Prostate gland (tissue), 2 donors: ENCODE results near the gene PRKG1.
A peak's percentile ranks its signal among the peaks of the same experiment; 100 is the strongest.

Source experiments
- POLR2A ChIP-seq: fragments of 450-650 bp; IDR thresholded peaks from one replicate; pipeline ENCODE4 v1.6.1; 2016; ENCODE audit warnings: antibody characterized with exemption, mild to moderate bottlenecking
- TF ChIP-seq, protein P1 (sequence below), 4 experiments: fragments of 200-600 bp in 2 of 4; fragments of 450-650 bp in 2 of 4; sonication (generic) in 2 of 4; IDR thresholded peaks; 1 replicate in 3 of 4; 2 replicates in 1 of 4; pipeline ENCODE4 v1.5.1; 2016 to 2019; ENCODE audit warnings: antibody characterized with exemption in 4 of 4, mild to moderate bottlenecking in 2 of 4, moderate library complexity in 2 of 4

DNA sequence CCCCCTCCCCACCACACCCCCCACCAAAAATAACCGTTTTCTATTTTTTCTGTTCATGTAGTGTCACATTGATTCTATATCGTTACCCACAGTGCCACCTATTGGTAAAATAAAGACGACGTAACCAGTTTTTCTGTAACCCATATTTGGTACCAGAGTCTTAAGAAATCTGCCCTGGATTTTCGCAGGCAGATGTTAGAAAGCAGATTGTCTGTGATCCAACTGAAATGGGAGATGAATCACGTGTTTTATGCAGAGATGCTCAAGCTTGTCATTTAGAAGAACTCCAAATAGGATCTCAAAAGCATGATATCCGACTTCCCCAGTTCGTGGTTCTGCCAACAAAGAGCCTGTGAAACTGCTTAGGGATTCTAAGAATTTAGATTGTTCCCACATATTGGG lies 886.2 kb downstream of the PRKG1 start:
- TF ChIP-seq, protein P1, sequence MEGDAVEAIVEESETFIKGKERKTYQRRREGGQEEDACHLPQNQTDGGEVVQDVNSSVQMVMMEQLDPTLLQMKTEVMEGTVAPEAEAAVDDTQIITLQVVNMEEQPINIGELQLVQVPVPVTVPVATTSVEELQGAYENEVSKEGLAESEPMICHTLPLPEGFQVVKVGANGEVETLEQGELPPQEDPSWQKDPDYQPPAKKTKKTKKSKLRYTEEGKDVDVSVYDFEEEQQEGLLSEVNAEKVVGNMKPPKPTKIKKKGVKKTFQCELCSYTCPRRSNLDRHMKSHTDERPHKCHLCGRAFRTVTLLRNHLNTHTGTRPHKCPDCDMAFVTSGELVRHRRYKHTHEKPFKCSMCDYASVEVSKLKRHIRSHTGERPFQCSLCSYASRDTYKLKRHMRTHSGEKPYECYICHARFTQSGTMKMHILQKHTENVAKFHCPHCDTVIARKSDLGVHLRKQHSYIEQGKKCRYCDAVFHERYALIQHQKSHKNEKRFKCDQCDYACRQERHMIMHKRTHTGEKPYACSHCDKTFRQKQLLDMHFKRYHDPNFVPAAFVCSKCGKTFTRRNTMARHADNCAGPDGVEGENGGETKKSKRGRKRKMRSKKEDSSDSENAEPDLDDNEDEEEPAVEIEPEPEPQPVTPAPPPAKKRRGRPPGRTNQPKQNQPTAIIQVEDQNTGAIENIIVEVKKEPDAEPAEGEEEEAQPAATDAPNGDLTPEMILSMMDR (IDR thresholded peaks at IDR 0.05), result peak in 3 of 4 experiments; percentile 38 to 59 (median 46)
- no peak for TF ChIP-seq POLR2A
